Activated CD4-positive, alpha-beta T cell treated with anti-CD3 and anti-CD28 coated beads, Interleukin-2, amount 10 ng/mL, durations not matched to agents 7 days and 5 days (primary cell): Measurements from ENCODE around the gene TMEM207. TPM values are rescaled to one million over a fixed set of nuclear protein-coding genes. Genes with fewer than 3 reads are reported as not detected.

Source experiments
- CTCF ChIA-PET: fragments of 350-600 bp; sonication (Branson Sonifier 250); formaldehyde crosslinking; loops from one replicate; lab custom pipeline; 2021; ENCODE audit warnings: antibody characterized with exemption; lab: Charles Lee
- POLR2A ChIA-PET: fragments of 350-600 bp; sonication (Branson Sonifier 250); formaldehyde crosslinking; loops from one replicate; lab custom pipeline; 2021; ENCODE audit warnings: antibody characterized with exemption; lab: Charles Lee
- DNase-seq: peaks from one replicate; pipeline ENCODE4 v3.0.0-alpha.2; 2020
- H3K27ac Mint-ChIP-seq: one replicate; pipeline ENCODE4 v1.8.0; 2021; ENCODE audit warnings: mild to moderate bottlenecking, moderate library complexity, mixed read lengths
- H3K27me3 Mint-ChIP-seq: one replicate; pipeline ENCODE4 v1.8.0; 2021; ENCODE audit warnings: mixed read lengths
- H3K36me3 Mint-ChIP-seq: one replicate; pipeline ENCODE4 v1.8.0; 2021; ENCODE audit warnings: low read depth, mixed read lengths
- H3K4me1 Mint-ChIP-seq: one replicate; pipeline ENCODE4 v1.8.0; 2021; ENCODE audit warnings: mixed read lengths
- H3K4me3 Mint-ChIP-seq: one replicate; pipeline ENCODE4 v1.8.0; 2021; ENCODE audit warnings: mild to moderate bottlenecking, moderate library complexity, mixed read lengths
- H3K9me3 Mint-ChIP-seq: one replicate; pipeline ENCODE4 v1.8.0; 2021; ENCODE audit warnings: mixed read lengths
- total RNA-seq, 2 experiments: library from RNA; stranded (reverse); gene quantifications; one replicate each; pipeline ENCODE4 v1.2.3, GENCODE V29; 2021

The TMEM207 gene
- total RNA-seq: not detected

GRCh38 chr3:190449801-190450200, at the start of gene TMEM207:
Gene TMEM207 (minus strand): TSS chr3:190449901. CDS start chr3:190449809, 92 bp downstream.
- ChIA-PET CTCF (no interaction called here), POLR2A (no interaction called here)
- no peak within 1 kb of the TSS for H3K4me3 Mint-ChIP-seq
- peaks cover 8% of the 10 kb centered on the region for H3K27me3 Mint-ChIP-seq
- no peaks in the 10 kb centered on the region for H3K36me3 Mint-ChIP-seq
- peaks cover 11% of the 10 kb centered on the region for H3K4me1 Mint-ChIP-seq
- no peak for DNase-seq
- H3K27ac Mint-ChIP-seq: no peak within 1 kb of the TSS
- H3K9me3 Mint-ChIP-seq: no peaks in the 10 kb centered on the region

GRCh38 chr3:190499122-190499521, 49.4 kb upstream of the TMEM207 start:
- no peaks in the 10 kb centered on the region for H3K9me3 Mint-ChIP-seq
- peaks cover 36% of the 10 kb centered on the region for H3K27me3 Mint-ChIP-seq
- no peak overlapping the region for H3K27ac Mint-ChIP-seq
- no peaks in the 10 kb centered on the region for H3K36me3 Mint-ChIP-seq
- no peak for DNase-seq
- ChIA-PET POLR2A (no interaction called here), CTCF (interaction anchor here (0.7 to 1.2 kb wide), 2 partner anchors 9 to 95 kb away, joined by 3 to 5 read pairs; no protein-coding TSS in a partner anchor)
- no peaks in the 10 kb centered on the region for H3K4me1 Mint-ChIP-seq
- H3K4me3 Mint-ChIP-seq: no peak overlapping the region

- Mint-ChIP-seq H3K27ac (no peak overlapping the region), H3K4me1 (no peaks in the 10 kb centered on the region), H3K4me3 (no peak overlapping the region), H3K27me3 (peaks cover 41% of the 10 kb centered on the region), H3K36me3 (peaks cover 3% of the 10 kb centered on the region), H3K9me3 (no peaks in the 10 kb centered on the region)
- CTCF ChIA-PET: no interaction called here
- POLR2A ChIA-PET: no interaction called here
- DNase-seq: no peak
These were observed 48.6 kb upstream of the TMEM207 start for GRCh38 chr3:190498293-190498692.

- H3K27ac Mint-ChIP-seq: no peak overlapping the region
- POLR2A ChIA-PET: no interaction called here
- peaks cover 43% of the 10 kb centered on the region for H3K27me3 Mint-ChIP-seq
- H3K4me1 Mint-ChIP-seq: no peaks in the 10 kb centered on the region
- DNase-seq: no peak
- H3K9me3 Mint-ChIP-seq: no peaks in the 10 kb centered on the region
- H3K36me3 Mint-ChIP-seq: peaks cover 3% of the 10 kb centered on the region
- no peak overlapping the region for H3K4me3 Mint-ChIP-seq
- CTCF ChIA-PET: no interaction called here
These were observed 48.1 kb upstream of the TMEM207 start for GRCh38 chr3:190497811-190498210.

- H3K27ac Mint-ChIP-seq: no peak overlapping the region
- CTCF ChIA-PET: no interaction called here
- no peak for DNase-seq
- POLR2A ChIA-PET: no interaction called here
- H3K4me1 Mint-ChIP-seq: peaks cover 3% of the 10 kb centered on the region
- no peak overlapping the region for H3K4me3 Mint-ChIP-seq
- H3K9me3 Mint-ChIP-seq: no peaks in the 10 kb centered on the region
- peaks cover 50% of the 10 kb centered on the region for H3K27me3 Mint-ChIP-seq
- H3K36me3 Mint-ChIP-seq: peaks cover 3% of the 10 kb centered on the region
These were observed 47.2 kb upstream of the TMEM207 start for GRCh38 chr3:190496859-190497258.

GRCh38 chr3:190495796-190496195, 46.1 kb upstream of the TMEM207 start:
- POLR2A ChIA-PET: no interaction called here
- Mint-ChIP-seq H3K27me3 (peaks cover 56% of the 10 kb centered on the region), H3K4me1 (peaks cover 9% of the 10 kb centered on the region), H3K9me3 (no peaks in the 10 kb centered on the region), H3K4me3 (no peak overlapping the region), H3K36me3 (peaks cover 3% of the 10 kb centered on the region), H3K27ac (no peak overlapping the region)
- CTCF ChIA-PET: interaction anchor here (1.0 kb wide), 1 partner anchor 40 kb away, joined by 3 read pairs; no protein-coding TSS in a partner anchor
- no peak for DNase-seq

GRCh38 chr3:190495354-190495753, 45.7 kb upstream of the TMEM207 start:
- DNase-seq: no peak
- ChIA-PET POLR2A (no interaction called here), CTCF (interaction anchor here (1.0 kb wide), 1 partner anchor 40 kb away, joined by 3 read pairs; no protein-coding TSS in a partner anchor)
- Mint-ChIP-seq H3K36me3 (peaks cover 3% of the 10 kb centered on the region), H3K4me1 (peaks cover 9% of the 10 kb centered on the region), H3K27ac (no peak overlapping the region), H3K9me3 (no peaks in the 10 kb centered on the region), H3K4me3 (no peak overlapping the region), H3K27me3 (peaks cover 55% of the 10 kb centered on the region)

- H3K4me3 Mint-ChIP-seq: no peak overlapping the region
These were observed 45.2 kb upstream of the TMEM207 start for GRCh38 chr3:190494907-190495306.

GRCh38 chr3:190492966-190493365, 43.3 kb upstream of the TMEM207 start:
- H3K9me3 Mint-ChIP-seq: no peaks in the 10 kb centered on the region
- CTCF ChIA-PET: no interaction called here
- peaks cover 64% of the 10 kb centered on the region for H3K27me3 Mint-ChIP-seq
- H3K4me1 Mint-ChIP-seq: peaks cover 9% of the 10 kb centered on the region
- H3K27ac Mint-ChIP-seq: no peak overlapping the region
- POLR2A ChIA-PET: no interaction called here
- H3K4me3 Mint-ChIP-seq: no peak overlapping the region
- DNase-seq: no peak
- H3K36me3 Mint-ChIP-seq: peaks cover 3% of the 10 kb centered on the region

More at GRCh38 chr3:190494907-190495306, 45.2 kb upstream of the TMEM207 start:
- H3K36me3 Mint-ChIP-seq: peaks cover 3% of the 10 kb centered on the region
- H3K4me1 Mint-ChIP-seq: peaks cover 9% of the 10 kb centered on the region
- peaks cover 58% of the 10 kb centered on the region for H3K27me3 Mint-ChIP-seq
- no peak overlapping the region for H3K27ac Mint-ChIP-seq
- ChIA-PET POLR2A (no interaction called here), CTCF (interaction anchor here (1.0 kb wide), 1 partner anchor 41 kb away, joined by 3 read pairs; no protein-coding TSS in a partner anchor)
- no peak for DNase-seq
- no peaks in the 10 kb centered on the region for H3K9me3 Mint-ChIP-seq

GRCh38 chr3:190492129-190492528, 42.4 kb upstream of the TMEM207 start:
- H3K27me3 Mint-ChIP-seq: peaks cover 69% of the 10 kb centered on the region
- H3K4me3 Mint-ChIP-seq: no peak overlapping the region
- H3K27ac Mint-ChIP-seq: no peak overlapping the region
- H3K36me3 Mint-ChIP-seq: peaks cover 3% of the 10 kb centered on the region
- ChIA-PET POLR2A (no interaction called here), CTCF (no interaction called here)
- no peaks in the 10 kb centered on the region for H3K9me3 Mint-ChIP-seq
- peaks cover 9% of the 10 kb centered on the region for H3K4me1 Mint-ChIP-seq
- DNase-seq: no peak

GRCh38 chr3:190491533-190492054, 41.9 kb upstream of the TMEM207 start:
- Mint-ChIP-seq H3K4me3 (no peak overlapping the region), H3K27me3 (peaks cover 65% of the 10 kb centered on the region), H3K9me3 (no peaks in the 10 kb centered on the region), H3K36me3 (peaks cover 3% of the 10 kb centered on the region), H3K4me1 (peaks cover 9% of the 10 kb centered on the region), H3K27ac (no peak overlapping the region)
- ChIA-PET CTCF (no interaction called here), POLR2A (no interaction called here)
- DNase-seq: no peak

- Mint-ChIP-seq H3K27ac (no peak overlapping the region), H3K4me3 (no peak overlapping the region), H3K27me3 (peaks cover 52% of the 10 kb centered on the region), H3K4me1 (peaks cover 8% of the 10 kb centered on the region), H3K9me3 (no peaks in the 10 kb centered on the region), H3K36me3 (no peaks in the 10 kb centered on the region)
- ChIA-PET CTCF (interaction anchor here (0.7 to 1.1 kb wide), 2 partner anchors 29 to 35 kb away, joined by 3 read pairs; no protein-coding TSS in a partner anchor), POLR2A (no interaction called here)
- DNase-seq: no peak
These were observed 37.4 kb upstream of the TMEM207 start for GRCh38 chr3:190486908-190487607.

- Mint-ChIP-seq H3K4me3 (no peak overlapping the region), H3K36me3 (no peaks in the 10 kb centered on the region), H3K27me3 (peaks cover 46% of the 10 kb centered on the region), H3K27ac (no peak overlapping the region), H3K4me1 (peaks cover 3% of the 10 kb centered on the region), H3K9me3 (no peaks in the 10 kb centered on the region)
- POLR2A ChIA-PET: no interaction called here
- CTCF ChIA-PET: no interaction called here
- DNase-seq: no peak
These were observed 36.8 kb upstream of the TMEM207 start for GRCh38 chr3:190486533-190486864.
